ENCODE data around the gene KLB.
"Not testable (repeated sequence)": the region's sequence is repeated elsewhere in the genome, so short reads cannot be mapped to it uniquely, and the experiment has no call there.

The KLB gene

DNA sequence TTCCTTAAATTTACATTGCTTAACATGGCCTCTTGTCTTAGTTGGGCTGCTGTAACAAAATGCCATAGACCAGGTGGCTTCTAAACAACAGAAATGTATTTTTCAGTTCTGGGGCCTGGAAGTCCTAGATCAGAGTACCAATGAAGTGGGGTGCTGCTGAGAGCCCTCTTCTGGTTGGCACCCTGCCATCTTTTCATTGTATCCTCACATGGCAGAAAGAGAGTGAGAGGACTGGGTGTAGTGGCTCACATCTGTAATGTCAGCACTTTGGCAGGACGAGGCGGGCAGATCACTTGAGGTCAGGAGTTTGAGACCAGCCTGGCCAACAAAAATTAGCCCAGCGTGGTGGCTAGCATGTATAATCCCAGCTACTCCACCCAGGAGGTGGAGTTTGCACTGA is 12.0 kb upstream of the KLB start:
- H3K4me1 Mint-ChIP-seq (ENCODE audit: low read depth), result no peaks in the 10 kb centered on the region
- no peak overlapping the region for H3K4me3 Mint-ChIP-seq
- no peak for DNase-seq (ENCODE audit: low spot score)
- no peak overlapping the region for H3K27ac Mint-ChIP-seq
- H3K27me3 Mint-ChIP-seq (ENCODE audit: low read depth), result peaks cover 3% of the 10 kb centered on the region
- H3K9me3 Mint-ChIP-seq, result no peaks in the 10 kb centered on the region
- no peaks in the 10 kb centered on the region for H3K36me3 Mint-ChIP-seq (ENCODE audit: low read depth)

GRCh38 chr4:39401640-39402039 is 5.1 kb upstream of the KLB start:
- not testable (repeated sequence) for H3K27ac Mint-ChIP-seq; H3K27me3 Mint-ChIP-seq (ENCODE audit: low read depth); H3K9me3 Mint-ChIP-seq; H3K4me3 Mint-ChIP-seq; H3K4me1 Mint-ChIP-seq (ENCODE audit: low read depth); H3K36me3 Mint-ChIP-seq (ENCODE audit: low read depth); DNase-seq (ENCODE audit: low spot score)

DNA sequence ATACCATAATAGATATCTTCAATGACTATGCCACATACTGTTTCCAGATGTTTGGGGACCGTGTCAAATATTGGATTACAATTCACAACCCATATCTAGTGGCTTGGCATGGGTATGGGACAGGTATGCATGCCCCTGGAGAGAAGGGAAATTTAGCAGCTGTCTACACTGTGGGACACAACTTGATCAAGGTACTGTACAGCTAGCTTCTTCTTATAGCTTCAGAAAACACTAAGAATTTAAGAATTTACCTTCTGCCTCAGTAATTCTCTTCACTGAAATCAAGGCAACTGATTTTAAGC is 805 bp downstream of the KLB start:
- Mint-ChIP-seq H3K27me3 (ENCODE audit: low read depth) (peaks cover 9% of the 10 kb centered on the region), H3K4me3 (no peak overlapping the region), H3K4me1 (ENCODE audit: low read depth) (no peaks in the 10 kb centered on the region), H3K27ac (no peak overlapping the region), H3K9me3 (no peaks in the 10 kb centered on the region), H3K36me3 (ENCODE audit: low read depth) (no peaks in the 10 kb centered on the region)
- DNase-seq (ENCODE audit: low spot score), result no peak

GRCh38 chr4:39410415-39410814 is 3.7 kb downstream of the KLB start:
- no peaks in the 10 kb centered on the region for H3K36me3 Mint-ChIP-seq (ENCODE audit: low read depth)
- no peak overlapping the region for H3K4me3 Mint-ChIP-seq
- no peaks in the 10 kb centered on the region for H3K4me1 Mint-ChIP-seq (ENCODE audit: low read depth)
- no peak for DNase-seq (ENCODE audit: low spot score)
- H3K9me3 Mint-ChIP-seq, result no peaks in the 10 kb centered on the region
- H3K27ac Mint-ChIP-seq, result no peak overlapping the region
- peaks cover 9% of the 10 kb centered on the region for H3K27me3 Mint-ChIP-seq (ENCODE audit: low read depth)

- not testable (repeated sequence) for H3K36me3 Mint-ChIP-seq (ENCODE audit: low read depth); H3K9me3 Mint-ChIP-seq; H3K27me3 Mint-ChIP-seq (ENCODE audit: low read depth)
These were observed 4.8 kb downstream of the KLB start for GRCh38 chr4:39411561-39411960.

GRCh38 chr4:39415678-39416283 is 9.1 kb downstream of the KLB start:
- Mint-ChIP-seq H3K27me3 (ENCODE audit: low read depth) (no peaks in the 10 kb centered on the region), H3K4me1 (ENCODE audit: low read depth) (no peaks in the 10 kb centered on the region), H3K9me3 (no peaks in the 10 kb centered on the region), H3K36me3 (ENCODE audit: low read depth) (no peaks in the 10 kb centered on the region), H3K27ac (no peak overlapping the region), H3K4me3 (no peak overlapping the region)
- DNase-seq (ENCODE audit: low spot score), result no peak

More at GRCh38 chr4:39411561-39411960, 4.8 kb downstream of the KLB start:
- H3K4me3 Mint-ChIP-seq; DNase-seq (ENCODE audit: low spot score); H3K27ac Mint-ChIP-seq; H3K4me1 Mint-ChIP-seq (ENCODE audit: low read depth): not testable (repeated sequence)

DNA sequence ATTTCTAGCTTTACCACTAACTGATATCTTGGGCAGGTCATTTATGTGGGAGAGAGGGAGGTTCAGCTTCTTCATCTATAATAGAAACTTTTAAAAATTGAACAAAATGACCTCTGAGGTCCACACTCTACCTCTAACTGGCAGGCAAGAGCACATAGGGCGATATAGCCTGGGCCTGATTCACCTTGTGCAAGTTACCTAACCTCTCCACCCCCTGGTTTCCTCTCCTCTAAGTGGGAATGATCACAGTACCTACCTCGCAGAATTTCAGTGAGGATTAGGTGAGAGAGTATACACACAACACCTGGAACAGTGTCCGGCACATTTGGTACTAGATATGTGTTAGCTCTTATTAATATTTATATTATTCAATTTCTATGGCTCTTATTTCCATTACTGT is 15.5 kb downstream of the KLB start:
- Mint-ChIP-seq H3K36me3 (ENCODE audit: low read depth) (no peaks in the 10 kb centered on the region), H3K27ac (no peak overlapping the region), H3K4me1 (ENCODE audit: low read depth) (no peaks in the 10 kb centered on the region), H3K9me3 (no peaks in the 10 kb centered on the region), H3K27me3 (ENCODE audit: low read depth) (no peaks in the 10 kb centered on the region), H3K4me3 (no peak overlapping the region)
- no peak for DNase-seq (ENCODE audit: low spot score)

DNA sequence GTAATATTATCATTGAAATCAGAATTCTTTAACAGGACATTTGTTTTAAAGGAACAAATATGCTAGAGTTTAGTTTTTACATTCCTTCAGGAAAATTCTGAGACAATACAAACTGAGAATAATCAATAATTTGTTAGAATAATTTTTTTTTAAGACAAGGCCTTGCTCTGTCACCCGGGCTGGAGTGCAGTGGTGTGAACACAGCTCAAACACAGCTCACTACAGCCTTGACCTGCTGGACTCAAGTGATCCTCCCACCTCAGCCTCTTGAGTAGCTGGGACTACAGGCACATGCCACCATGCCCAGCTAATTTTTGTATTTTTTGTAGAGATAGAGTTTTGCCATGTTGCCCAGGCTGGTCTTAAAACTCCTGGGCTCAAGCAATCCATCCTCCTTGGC is 18.6 kb downstream of the KLB start:
- not testable (repeated sequence) for H3K4me1 Mint-ChIP-seq (ENCODE audit: low read depth); H3K27ac Mint-ChIP-seq; H3K36me3 Mint-ChIP-seq (ENCODE audit: low read depth); H3K4me3 Mint-ChIP-seq; H3K9me3 Mint-ChIP-seq; H3K27me3 Mint-ChIP-seq (ENCODE audit: low read depth); DNase-seq (ENCODE audit: low spot score)

DNA sequence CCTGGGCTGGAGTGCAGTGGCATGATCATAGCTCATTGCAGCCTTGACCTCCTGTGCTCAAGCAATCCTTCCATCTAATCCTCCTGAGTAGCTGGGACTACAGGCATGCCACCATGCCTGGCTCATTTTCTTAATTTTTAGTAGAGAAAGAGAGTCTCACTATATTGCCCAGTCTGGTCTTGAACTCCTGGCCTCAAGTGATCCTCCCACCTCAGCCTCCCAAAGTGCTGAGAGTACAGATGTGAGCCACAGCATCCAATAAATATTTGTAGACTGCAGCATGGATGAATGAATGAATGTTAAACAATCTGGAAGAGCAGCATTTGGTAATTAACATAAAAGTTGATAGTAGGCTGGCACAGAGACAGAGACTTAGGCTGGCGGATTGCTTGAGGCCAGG is 20.0 kb downstream of the KLB start:
- H3K4me1 Mint-ChIP-seq (ENCODE audit: low read depth), result no peaks in the 10 kb centered on the region
- no peaks in the 10 kb centered on the region for H3K36me3 Mint-ChIP-seq (ENCODE audit: low read depth)
- DNase-seq (ENCODE audit: low spot score), result no peak
- no peak overlapping the region for H3K4me3 Mint-ChIP-seq
- no peaks in the 10 kb centered on the region for H3K9me3 Mint-ChIP-seq
- H3K27ac Mint-ChIP-seq, result no peak overlapping the region
- peaks cover 8% of the 10 kb centered on the region for H3K27me3 Mint-ChIP-seq (ENCODE audit: low read depth)

GRCh38 chr4:39427520-39428114 is 20.9 kb downstream of the KLB start:
- DNase-seq (ENCODE audit: low spot score), result no peak
- peaks cover 8% of the 10 kb centered on the region for H3K27me3 Mint-ChIP-seq (ENCODE audit: low read depth)
- H3K36me3 Mint-ChIP-seq (ENCODE audit: low read depth), result no peaks in the 10 kb centered on the region

GRCh38 chr4:39429476-39430334 is 23.0 kb downstream of the KLB start:
- H3K27ac Mint-ChIP-seq, result no peak overlapping the region
- H3K9me3 Mint-ChIP-seq, result no peaks in the 10 kb centered on the region
- H3K4me1 Mint-ChIP-seq (ENCODE audit: low read depth), result no peaks in the 10 kb centered on the region
- H3K36me3 Mint-ChIP-seq (ENCODE audit: low read depth), result no peaks in the 10 kb centered on the region
- H3K27me3 Mint-ChIP-seq (ENCODE audit: low read depth), result peaks cover 8% of the 10 kb centered on the region
- no peak overlapping the region for H3K4me3 Mint-ChIP-seq
- no peak for DNase-seq (ENCODE audit: low spot score)

More at GRCh38 chr4:39427520-39428114, 20.9 kb downstream of the KLB start:
- H3K9me3 Mint-ChIP-seq, result no peaks in the 10 kb centered on the region
- no peak overlapping the region for H3K27ac Mint-ChIP-seq
- H3K4me1 Mint-ChIP-seq (ENCODE audit: low read depth), result no peaks in the 10 kb centered on the region
- H3K4me3 Mint-ChIP-seq, result no peak overlapping the region

GRCh38 chr4:39433878-39434492 is 27.3 kb downstream of the KLB start:
- H3K9me3 Mint-ChIP-seq, result no peaks in the 10 kb centered on the region
- peaks cover 27% of the 10 kb centered on the region for H3K27me3 Mint-ChIP-seq (ENCODE audit: low read depth)
- no peak overlapping the region for H3K4me3 Mint-ChIP-seq
- H3K4me1 Mint-ChIP-seq (ENCODE audit: low read depth), result no peaks in the 10 kb centered on the region
- no peak for DNase-seq (ENCODE audit: low spot score)
- no peaks in the 10 kb centered on the region for H3K36me3 Mint-ChIP-seq (ENCODE audit: low read depth)
- H3K27ac Mint-ChIP-seq, result no peak overlapping the region

DNA sequence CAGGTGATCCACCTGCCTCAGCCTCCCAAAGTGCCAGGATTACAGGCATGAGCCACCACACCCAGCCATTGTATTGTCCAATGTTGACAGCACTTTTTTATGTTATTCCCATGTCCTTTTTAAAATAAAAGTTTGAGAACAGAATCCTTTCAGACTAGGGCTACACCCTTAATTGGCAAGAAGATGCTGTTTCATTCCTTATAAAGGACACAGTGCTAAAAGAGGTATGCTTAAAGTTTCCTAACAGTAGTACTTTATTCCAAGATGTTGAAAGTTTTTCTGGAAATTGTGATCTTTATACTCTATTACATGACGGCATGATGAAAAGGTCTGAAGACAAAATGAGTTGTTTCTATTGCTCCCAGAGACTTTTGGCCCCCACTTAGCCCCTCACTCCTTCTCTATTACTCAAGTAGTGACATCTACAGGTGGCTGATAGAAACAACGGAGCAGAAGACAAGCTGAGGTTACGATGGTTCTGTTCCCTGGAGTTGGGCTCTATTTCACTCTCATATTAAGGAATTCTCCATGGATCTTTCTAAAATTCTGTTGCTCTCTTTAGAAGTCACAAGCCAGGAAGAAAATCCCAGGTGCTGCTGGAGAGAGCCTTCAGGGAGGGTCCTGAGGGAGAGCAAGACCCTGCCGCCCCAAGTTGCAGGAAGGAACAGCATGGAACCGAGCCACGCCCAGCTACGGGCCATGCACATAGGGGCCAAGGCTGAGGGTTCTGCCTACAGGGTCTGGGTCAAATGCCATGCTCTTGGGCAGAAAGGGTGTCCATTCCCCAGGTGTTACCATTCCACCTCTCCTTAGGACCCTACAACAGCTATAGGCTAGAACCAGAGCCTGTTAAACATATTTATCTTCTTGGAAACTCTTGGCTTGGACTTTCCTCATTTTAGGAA is 29.2 kb downstream of the KLB start:
- Mint-ChIP-seq H3K27me3 (ENCODE audit: low read depth) (peaks cover 26% of the 10 kb centered on the region), H3K27ac (no peak overlapping the region), H3K36me3 (ENCODE audit: low read depth) (no peaks in the 10 kb centered on the region), H3K4me1 (ENCODE audit: low read depth) (no peaks in the 10 kb centered on the region), H3K9me3 (no peaks in the 10 kb centered on the region), H3K4me3 (no peak overlapping the region)
- DNase-seq (ENCODE audit: low spot score), result no peak
